Peyer's patch (tissue), 4 donors: Measurements from ENCODE around the gene CHRDL2. TPM values are rescaled to one million over a fixed set of nuclear protein-coding genes. Genes with fewer than 3 reads are reported as not detected.

ENCODE experiments used
- DNase-seq, 3 donors: peaks; one replicate each; pipeline ENCODE4 v3.0.0-alpha.2; 2017 to 2019
- H3K27ac ChIP-seq, 4 donors: fragments of 200-600 bp; sonication (generic); one replicate each; pipeline ENCODE4 v1.5.1; 2016 to 2019
- H3K27me3 ChIP-seq, 2 donors: fragments of 200-600 bp; sonication (generic); one replicate each; pipeline ENCODE4 v1.5.1; 2019
- H3K36me3 ChIP-seq, 3 donors: fragments of 200-600 bp; sonication (generic); one replicate each; pipeline ENCODE4 v1.5.1; 2016 to 2019
- H3K4me1 ChIP-seq, 4 donors: fragments of 200-600 bp; sonication (generic); one replicate each; pipeline ENCODE4 v1.5.1; 2016 to 2019
- H3K4me3 ChIP-seq, 4 donors: fragments of 200-600 bp; sonication (generic); 1 replicate in 3 of 4; 2 replicates in 1 of 4; pipeline ENCODE4 v1.5.1; 2016 to 2019; ENCODE audit warnings: mild to moderate bottlenecking in 1 of 4
- H3K9me3 ChIP-seq, 4 donors: fragments of 200-600 bp; sonication (generic); one replicate each; pipeline ENCODE4 v1.5.1; 2016 to 2019; ENCODE audit warnings: mild to moderate bottlenecking in 1 of 4
- CTCF ChIP-seq, 6 experiments: fragments of 450-650 bp in 4 of 6; fragments of 200-600 bp in 2 of 6; sonication (generic) in 1 of 6; IDR thresholded peaks; one replicate each; pipeline ENCODE4 v1.5.1; 2017 to 2019; ENCODE audit warnings: antibody characterized with exemption in 6 of 6, mild to moderate bottlenecking in 3 of 6, moderate library complexity in 1 of 6
- POLR2A ChIP-seq, 2 donors: fragments of 450-650 bp; IDR thresholded peaks; one replicate each; pipeline ENCODE4 v1.5.1; 2017; ENCODE audit warnings: antibody characterized with exemption in 2 of 2, mild to moderate bottlenecking in 2 of 2, moderate library complexity in 2 of 2
- total RNA-seq, 4 donors: library from RNA; depleted of rRNA; stranded (reverse); fragments of >200 nt; gene quantifications; one replicate each; pipeline ENCODE4 v1.1.0, GENCODE V29; 2016

The CHRDL2 gene
- total RNA-seq, 4 donors from 2014 or later: not detected

- no peaks in the 10 kb centered on the region for H3K27me3 ChIP-seq
- no peak overlapping the region for H3K27ac ChIP-seq
- no peaks in the 10 kb centered on the region for H3K36me3 ChIP-seq
- H3K9me3 ChIP-seq: no peaks in the 10 kb centered on the region
- H3K4me3 ChIP-seq: no peak overlapping the region
- no peak for TF ChIP-seq POLR2A (IDR thresholded peaks at IDR 0.05)
- TF ChIP-seq CTCF (IDR thresholded peaks at IDR 0.05): no peak
- H3K4me1 ChIP-seq: peaks cover 0 to 15% (median 0%) of the 10 kb centered on the region in 4 donors
- DNase-seq: no peak
Observed at GRCh38 chr11:74699615-74700396, 31.4 kb downstream of the CHRDL2 start.

GRCh38 chr11:74697722-74698121, 33.5 kb downstream of the CHRDL2 start:
- no peaks in the 10 kb centered on the region for H3K27me3 ChIP-seq
- no peaks in the 10 kb centered on the region for H3K9me3 ChIP-seq
- peak overlapping the region; percentile 36 to 85 (median 58) for H3K27ac ChIP-seq
- no peak overlapping the region for H3K4me3 ChIP-seq
- H3K4me1 ChIP-seq: peaks cover 0 to 15% (median 0%) of the 10 kb centered on the region in 4 donors
- TF ChIP-seq POLR2A (IDR thresholded peaks at IDR 0.05): no peak
- no peak for TF ChIP-seq CTCF (IDR thresholded peaks at IDR 0.05)
- no peak for DNase-seq
- no peaks in the 10 kb centered on the region for H3K36me3 ChIP-seq

- H3K4me1 ChIP-seq: peaks cover 0 to 15% (median 0%) of the 10 kb centered on the region in 4 donors
- no peaks in the 10 kb centered on the region for H3K36me3 ChIP-seq
- DNase-seq: peak; percentile 17 to 76 (median 62)
- peak overlapping the region in 1 of 4 donors; percentile 16 for H3K4me3 ChIP-seq
- TF ChIP-seq CTCF (IDR thresholded peaks at IDR 0.05) (no peak), POLR2A (IDR thresholded peaks at IDR 0.05) (no peak)
- no peaks in the 10 kb centered on the region for H3K9me3 ChIP-seq
- no peaks in the 10 kb centered on the region for H3K27me3 ChIP-seq
- H3K27ac ChIP-seq: peak overlapping the region; percentile 36 to 85 (median 58)
Observed at GRCh38 chr11:74696939-74697675, 34.1 kb downstream of the CHRDL2 start.

GRCh38 chr11:74696500-74696899, 34.7 kb downstream of the CHRDL2 start:
- H3K4me3 ChIP-seq: no peak overlapping the region
- TF ChIP-seq POLR2A (IDR thresholded peaks at IDR 0.05) (no peak), CTCF (IDR thresholded peaks at IDR 0.05) (no peak)
- H3K36me3 ChIP-seq: no peaks in the 10 kb centered on the region
- no peak for DNase-seq
- H3K9me3 ChIP-seq: no peaks in the 10 kb centered on the region
- H3K27me3 ChIP-seq: no peaks in the 10 kb centered on the region
- H3K4me1 ChIP-seq: peaks cover 0 to 15% (median 0%) of the 10 kb centered on the region in 4 donors
- H3K27ac ChIP-seq: peak overlapping the region; percentile 36 to 85 (median 58)

GRCh38 chr11:74695705-74696280, 35.4 kb downstream of the CHRDL2 start:
- H3K27ac ChIP-seq: peak overlapping the region in 3 of 4 donors; percentile 10 to 85 (median 30)
- DNase-seq: no peak
- no peaks in the 10 kb centered on the region for H3K27me3 ChIP-seq
- H3K4me1 ChIP-seq: peaks cover 0 to 15% (median 0%) of the 10 kb centered on the region in 4 donors
- H3K9me3 ChIP-seq: no peaks in the 10 kb centered on the region
- no peak for TF ChIP-seq POLR2A (IDR thresholded peaks at IDR 0.05)
- no peak for TF ChIP-seq CTCF (IDR thresholded peaks at IDR 0.05)
- H3K4me3 ChIP-seq: no peak overlapping the region
- H3K36me3 ChIP-seq: no peaks in the 10 kb centered on the region
